Raji (cell line): Measurements from ENCODE around the gene TBC1D9B.

Source experiments
- POLR2A ChIP-seq: IDR thresholded peaks from 2 replicates; pipeline ENCODE4 v1.6.1; 2011; ENCODE audit warnings: low read depth, low read length, control low read depth; ENCODE audit not compliant: insufficient read depth

TBC1D9B gene

GRCh38 chr5:179854356-179854755 is 53.3 kb downstream of the TBC1D9B start:
- TF ChIP-seq POLR2A: no peak

GRCh38 chr5:179852993-179853547 is 54.6 kb downstream of the TBC1D9B start:
- no peak for TF ChIP-seq POLR2A

- no peak for TF ChIP-seq POLR2A
Measured at GRCh38 chr5:179841621-179842020, 66.1 kb downstream of the TBC1D9B start.

GRCh38 chr5:179840766-179841165 is 66.9 kb downstream of the TBC1D9B start:
- TF ChIP-seq POLR2A: no peak

- TF ChIP-seq POLR2A: no peak
Measured at GRCh38 chr5:179840321-179840720, 67.4 kb downstream of the TBC1D9B start.

GRCh38 chr5:179839328-179840256 is 68.1 kb downstream of the TBC1D9B start:
- no peak for TF ChIP-seq POLR2A

GRCh38 chr5:179837076-179838011 is 70.4 kb downstream of the TBC1D9B start:
- no peak for TF ChIP-seq POLR2A

- TF ChIP-seq POLR2A: no peak
Measured at GRCh38 chr5:179836225-179837019, 71.3 kb downstream of the TBC1D9B start.

GRCh38 chr5:179834120-179834519 is 73.6 kb downstream of the TBC1D9B start:
- TF ChIP-seq POLR2A: no peak

GRCh38 chr5:179833709-179834070 is 74.0 kb downstream of the TBC1D9B start:
- no peak for TF ChIP-seq POLR2A

- TF ChIP-seq POLR2A: no peak
Measured at GRCh38 chr5:179833056-179833708, 74.5 kb downstream of the TBC1D9B start.

GRCh38 chr5:179832039-179832745 is 75.5 kb downstream of the TBC1D9B start:
- no peak for TF ChIP-seq POLR2A

GRCh38 chr5:179830818-179831468 is 76.8 kb downstream of the TBC1D9B start:
- no peak for TF ChIP-seq POLR2A
